ENCODE measurements around the gene BUB1.
"Not testable (repeated sequence)": the region's sequence is repeated elsewhere in the genome, so short reads cannot be mapped to it uniquely, and the experiment has no call there.

The BUB1 gene

DNA sequence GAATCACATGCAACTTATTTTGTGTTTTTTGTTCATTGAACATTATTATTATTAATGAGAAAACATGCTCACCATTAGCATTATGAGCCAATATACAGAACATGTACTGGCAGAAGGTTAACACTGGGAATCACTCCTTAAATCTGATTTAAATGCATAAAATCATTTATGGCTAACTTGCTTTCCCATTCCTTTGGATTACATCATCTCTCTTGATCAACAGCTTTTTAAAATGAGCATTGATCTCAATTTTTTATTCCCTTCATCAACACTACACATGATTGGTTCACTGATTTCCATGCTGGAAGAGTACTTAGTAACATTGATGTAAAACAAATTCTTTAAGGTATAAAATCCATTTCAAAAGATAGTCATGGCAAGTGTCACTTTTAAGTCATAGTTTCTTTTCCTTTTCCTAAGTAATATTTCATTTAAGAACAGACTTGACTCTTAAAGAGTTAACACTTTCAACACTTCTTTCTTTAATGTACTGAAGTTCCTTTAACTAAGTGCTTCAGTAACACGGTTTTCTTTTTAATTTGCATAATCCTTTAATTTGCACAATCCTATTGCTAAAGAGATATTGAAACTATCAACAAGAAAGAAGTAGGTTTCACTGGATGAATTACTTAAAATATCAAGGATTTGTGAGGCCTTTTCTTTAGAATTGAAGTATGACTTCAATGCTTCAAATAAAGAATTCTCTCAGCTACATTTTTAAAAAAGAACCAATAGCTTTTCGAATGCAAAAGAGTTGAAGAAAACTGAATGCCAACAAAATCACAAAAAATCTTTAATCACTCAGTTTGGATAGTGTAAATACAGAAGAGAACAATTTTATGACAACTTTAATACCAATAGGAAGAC is 24.9 kb upstream of the BUB1 start:
- H3K9me3 ChIP-seq (replicated peaks in 1 of 2; ENCODE audit: control insufficient read depth in 2 of 2, insufficient read depth in 1 of 2, low read depth in 1 of 2, low read length in 2 of 2) = no peaks in the 10 kb centered on the region
- no peak overlapping the region for H2AK5ac ChIP-seq (ENCODE audit: low read depth, low read length)
- H2BK120ac ChIP-seq (ENCODE audit: low read depth, low read length) = no peak overlapping the region
- no peaks in the 10 kb centered on the region for H3K79me1 ChIP-seq (ENCODE audit: low read depth, low read length)
- no peak overlapping the region for H2BK12ac ChIP-seq (ENCODE audit: low read length)
- H3K27ac ChIP-seq (replicated peaks; ENCODE audit: low read length) = no peak overlapping the region
- H3K4me2 ChIP-seq (ENCODE audit: insufficient read depth, low read length, poor library complexity, severe bottlenecking) = no peak overlapping the region
- no peak overlapping the region for H4K8ac ChIP-seq (ENCODE audit: low read depth, low read length)
- no peak overlapping the region for H2BK5ac ChIP-seq (ENCODE audit: low read length)
- H2BK15ac ChIP-seq (ENCODE audit: low read length) = no peak overlapping the region
- no peak overlapping the region for H3K23ac ChIP-seq (ENCODE audit: low read depth, low read length, poor library complexity)
- H3K36me3 ChIP-seq (replicated peaks in 1 of 2; ENCODE audit: control insufficient read depth in 2 of 2, insufficient read depth in 2 of 2, low read length in 2 of 2) = no peaks in the 10 kb centered on the region
- H3K27me3 ChIP-seq (ENCODE audit: control insufficient read depth in 3 of 3, insufficient read depth in 3 of 3, low read depth in 1 of 3, low read length in 3 of 3) = peaks cover 0 to 10% (median 0%) of the 10 kb centered on the region in 3 experiments
- H4K91ac ChIP-seq (ENCODE audit: low read depth, low read length, poor library complexity) = no peak overlapping the region
- no peak overlapping the region for H2AFZ ChIP-seq (ENCODE audit: low read length)
- no peak overlapping the region for H3K4ac ChIP-seq (ENCODE audit: low read length)
- H3K4me3 ChIP-seq (ENCODE audit: low read length in 2 of 2) = no peak overlapping the region
- no CpG with 5 or more reads among the region's 2 CpGs for WGBS, 2 donors (ENCODE audit: extremely low coverage in 2 of 2, insufficient read length in 2 of 2, insufficient replicate concordance in 1 of 2)
- no peaks in the 10 kb centered on the region for H3K4me1 ChIP-seq (ENCODE audit: control insufficient read depth in 2 of 2, insufficient read depth in 1 of 2, low read depth in 1 of 2, low read length in 2 of 2)
- no peak overlapping the region for H3K18ac ChIP-seq (ENCODE audit: low read length)
- H3K9ac ChIP-seq (ENCODE audit: low read depth, low read length, poor library complexity) = no peak overlapping the region
- DNase-seq (ENCODE audit: low spot score) = no peak
- H3K14ac ChIP-seq (ENCODE audit: low read length) = no peak overlapping the region

DNA sequence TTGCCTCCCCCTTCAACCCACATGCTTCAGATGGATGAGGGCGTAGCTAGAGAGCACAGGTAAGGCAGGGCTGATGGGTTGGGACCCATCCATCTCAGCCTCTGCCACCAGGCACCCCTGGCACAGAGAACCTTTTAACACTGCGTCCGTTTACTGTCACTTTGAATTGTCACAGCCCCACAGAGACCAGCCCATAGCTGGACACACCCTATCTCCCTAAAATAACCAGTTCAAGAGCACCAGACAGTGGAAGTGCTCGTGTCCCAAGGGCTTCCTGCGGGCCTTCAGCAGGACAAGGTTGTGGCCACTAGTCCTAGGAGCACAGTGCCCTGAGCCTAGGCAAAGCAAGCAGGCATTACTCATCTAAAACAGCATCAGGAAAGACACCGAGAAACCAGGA is 20.4 kb upstream of the BUB1 start:
- H3K27me3 ChIP-seq (ENCODE audit: control insufficient read depth in 3 of 3, insufficient read depth in 3 of 3, low read depth in 1 of 3, low read length in 3 of 3); H3K23ac ChIP-seq (ENCODE audit: low read depth, low read length, poor library complexity); H3K9me3 ChIP-seq (replicated peaks in 1 of 2; ENCODE audit: control insufficient read depth in 2 of 2, insufficient read depth in 1 of 2, low read depth in 1 of 2, low read length in 2 of 2); H4K91ac ChIP-seq (ENCODE audit: low read depth, low read length, poor library complexity); H2BK5ac ChIP-seq (ENCODE audit: low read length); H3K18ac ChIP-seq (ENCODE audit: low read length); H2AFZ ChIP-seq (ENCODE audit: low read length); H2BK15ac ChIP-seq (ENCODE audit: low read length); H3K79me1 ChIP-seq (ENCODE audit: low read depth, low read length); H2BK120ac ChIP-seq (ENCODE audit: low read depth, low read length); H3K4ac ChIP-seq (ENCODE audit: low read length); H2BK12ac ChIP-seq (ENCODE audit: low read length); H3K4me2 ChIP-seq (ENCODE audit: insufficient read depth, low read length, poor library complexity, severe bottlenecking); H3K14ac ChIP-seq (ENCODE audit: low read length); H3K27ac ChIP-seq (replicated peaks; ENCODE audit: low read length); DNase-seq (ENCODE audit: low spot score); H3K9ac ChIP-seq (ENCODE audit: low read depth, low read length, poor library complexity); H3K4me1 ChIP-seq (ENCODE audit: control insufficient read depth in 2 of 2, insufficient read depth in 1 of 2, low read depth in 1 of 2, low read length in 2 of 2); H3K36me3 ChIP-seq (replicated peaks in 1 of 2; ENCODE audit: control insufficient read depth in 2 of 2, insufficient read depth in 2 of 2, low read length in 2 of 2); H4K8ac ChIP-seq (ENCODE audit: low read depth, low read length); H3K4me3 ChIP-seq (ENCODE audit: low read length in 2 of 2); H2AK5ac ChIP-seq (ENCODE audit: low read depth, low read length): not testable (repeated sequence)
- WGBS, 2 donors (ENCODE audit: extremely low coverage in 2 of 2, insufficient read length in 2 of 2, insufficient replicate concordance in 1 of 2) = no CpG with 5 or more reads among the region's 6 CpGs

DNA sequence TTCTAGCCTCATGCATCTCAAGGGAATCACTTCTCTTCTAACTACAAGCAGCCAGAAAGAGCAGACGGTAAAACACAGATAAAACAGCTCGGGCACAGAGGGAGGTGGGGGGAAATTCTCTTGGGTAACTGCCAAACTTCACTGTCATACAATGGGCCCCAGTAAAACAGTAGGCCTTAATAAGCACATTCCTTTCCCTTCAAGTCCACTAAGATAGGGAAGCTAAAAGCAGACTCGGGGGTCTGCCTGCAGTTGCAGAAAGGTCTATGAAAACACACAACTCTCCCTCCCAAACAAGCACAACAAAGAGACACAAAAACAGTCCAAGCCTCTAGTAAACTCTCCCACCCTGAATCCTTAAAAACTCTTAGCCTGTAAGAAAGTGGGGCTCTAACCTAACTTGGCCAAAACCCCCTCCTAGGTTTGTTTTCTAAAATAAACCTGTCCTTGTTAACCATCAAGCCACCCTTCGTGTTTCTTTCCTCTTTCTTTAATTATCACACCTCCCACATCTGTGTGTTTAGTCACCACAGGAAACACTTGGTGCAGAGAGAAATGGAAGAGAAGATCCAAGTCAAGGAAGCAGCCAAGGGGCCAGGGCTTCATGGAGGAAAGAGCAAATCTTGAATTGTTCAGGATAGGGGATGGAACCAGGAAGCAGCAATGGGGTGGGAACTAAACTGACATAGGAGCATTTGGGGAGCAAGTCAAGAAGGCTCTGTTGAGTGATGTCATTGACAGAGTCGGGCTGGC is 17.5 kb upstream of the BUB1 start:
- not testable (repeated sequence) for H3K27me3 ChIP-seq (ENCODE audit: control insufficient read depth in 3 of 3, insufficient read depth in 3 of 3, low read depth in 1 of 3, low read length in 3 of 3); H2BK120ac ChIP-seq (ENCODE audit: low read depth, low read length); H3K4me1 ChIP-seq (ENCODE audit: control insufficient read depth in 2 of 2, insufficient read depth in 1 of 2, low read depth in 1 of 2, low read length in 2 of 2); DNase-seq (ENCODE audit: low spot score); H3K9ac ChIP-seq (ENCODE audit: low read depth, low read length, poor library complexity); H2BK5ac ChIP-seq (ENCODE audit: low read length); H3K23ac ChIP-seq (ENCODE audit: low read depth, low read length, poor library complexity); H4K8ac ChIP-seq (ENCODE audit: low read depth, low read length); H3K9me3 ChIP-seq (replicated peaks in 1 of 2; ENCODE audit: control insufficient read depth in 2 of 2, insufficient read depth in 1 of 2, low read depth in 1 of 2, low read length in 2 of 2); H3K14ac ChIP-seq (ENCODE audit: low read length); H3K4me3 ChIP-seq (ENCODE audit: low read length in 2 of 2); H4K91ac ChIP-seq (ENCODE audit: low read depth, low read length, poor library complexity); H3K18ac ChIP-seq (ENCODE audit: low read length); H2AK5ac ChIP-seq (ENCODE audit: low read depth, low read length); H2BK15ac ChIP-seq (ENCODE audit: low read length); H3K27ac ChIP-seq (replicated peaks; ENCODE audit: low read length); H3K79me1 ChIP-seq (ENCODE audit: low read depth, low read length); H3K4me2 ChIP-seq (ENCODE audit: insufficient read depth, low read length, poor library complexity, severe bottlenecking); H3K36me3 ChIP-seq (replicated peaks in 1 of 2; ENCODE audit: control insufficient read depth in 2 of 2, insufficient read depth in 2 of 2, low read length in 2 of 2); H2BK12ac ChIP-seq (ENCODE audit: low read length); H3K4ac ChIP-seq (ENCODE audit: low read length)
- H2AFZ ChIP-seq (ENCODE audit: low read length) = peak overlapping the region; percentile 64
- WGBS, 2 donors (ENCODE audit: extremely low coverage in 2 of 2, insufficient read length in 2 of 2, insufficient replicate concordance in 1 of 2) = no CpG with 5 or more reads among the region's 5 CpGs

DNA sequence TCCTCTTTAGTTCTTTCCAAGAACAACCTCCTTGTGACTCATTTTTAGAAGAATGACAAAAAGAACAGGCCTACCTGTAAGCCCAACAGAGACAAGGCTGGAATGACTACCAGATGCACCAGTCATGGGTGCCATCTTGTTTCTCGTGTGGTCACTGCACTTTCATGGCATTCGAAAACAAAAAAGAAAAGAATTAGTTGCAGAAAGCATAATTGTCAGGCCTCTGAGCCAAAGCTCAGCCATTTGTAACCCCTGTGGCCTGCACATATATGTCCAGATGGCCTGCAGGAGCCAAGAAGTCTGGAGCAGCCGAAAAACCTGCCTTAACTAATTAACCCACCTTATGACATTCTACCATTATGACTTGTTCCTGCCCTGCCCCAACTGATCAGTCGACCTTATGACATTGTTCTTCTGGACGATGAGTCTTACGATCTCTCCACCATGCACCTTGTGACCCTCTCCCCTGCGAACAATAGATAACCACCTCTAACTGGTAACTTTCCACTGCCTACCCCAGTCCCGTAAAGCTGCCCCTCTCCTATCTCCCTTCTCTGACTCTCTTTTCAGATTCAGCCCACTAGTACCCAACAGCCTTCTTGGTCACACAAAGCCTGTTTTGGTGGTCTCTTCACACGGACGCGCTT is 13.9 kb upstream of the BUB1 start:
- Histone ChIP-seq H3K27me3 (ENCODE audit: control insufficient read depth in 3 of 3, insufficient read depth in 3 of 3, low read depth in 1 of 3, low read length in 3 of 3) (no peaks in the 10 kb centered on the region), H3K9me3 (replicated peaks in 1 of 2; ENCODE audit: control insufficient read depth in 2 of 2, insufficient read depth in 1 of 2, low read depth in 1 of 2, low read length in 2 of 2) (peaks cover 10 to 11% of the 10 kb centered on the region in 2 donors), H3K4me1 (ENCODE audit: control insufficient read depth in 2 of 2, insufficient read depth in 1 of 2, low read depth in 1 of 2, low read length in 2 of 2) (peaks cover 2 to 10% of the 10 kb centered on the region in 2 donors), H3K23ac (ENCODE audit: low read depth, low read length, poor library complexity) (no peak overlapping the region), H4K8ac (ENCODE audit: low read depth, low read length) (no peak overlapping the region), H2BK120ac (ENCODE audit: low read depth, low read length) (no peak overlapping the region), H3K79me1 (ENCODE audit: low read depth, low read length) (no peaks in the 10 kb centered on the region), H3K27ac (replicated peaks; ENCODE audit: low read length) (no peak overlapping the region), H4K91ac (ENCODE audit: low read depth, low read length, poor library complexity) (no peak overlapping the region), H2AFZ (ENCODE audit: low read length) (no peak overlapping the region), H2BK15ac (ENCODE audit: low read length) (no peak overlapping the region), H3K9ac (ENCODE audit: low read depth, low read length, poor library complexity) (no peak overlapping the region), H2BK5ac (ENCODE audit: low read length) (no peak overlapping the region), H3K14ac (ENCODE audit: low read length) (no peak overlapping the region), H3K18ac (ENCODE audit: low read length) (no peak overlapping the region), H2AK5ac (ENCODE audit: low read depth, low read length) (no peak overlapping the region), H3K4me2 (ENCODE audit: insufficient read depth, low read length, poor library complexity, severe bottlenecking) (no peak overlapping the region), H3K4ac (ENCODE audit: low read length) (no peak overlapping the region), H3K36me3 (replicated peaks in 1 of 2; ENCODE audit: control insufficient read depth in 2 of 2, insufficient read depth in 2 of 2, low read length in 2 of 2) (peaks cover 0 to 1% of the 10 kb centered on the region in 2 donors), H3K4me3 (ENCODE audit: low read length in 2 of 2) (no peak overlapping the region), H2BK12ac (ENCODE audit: low read length) (no peak overlapping the region)
- no CpG with 5 or more reads among the region's 11 CpGs for WGBS, 2 donors (ENCODE audit: extremely low coverage in 2 of 2, insufficient read length in 2 of 2, insufficient replicate concordance in 1 of 2)
- no peak for DNase-seq (ENCODE audit: low spot score)

All from neuronal stem cell (in vitro differentiated cells).